Neural cell (in vitro differentiated cells): Measurements from ENCODE around the gene SDC1.

Source experiments
- CTCF ChIP-seq: fragments of 450-650 bp; IDR thresholded peaks from 2 replicates; pipeline ENCODE4 v1.5.1; 2014; ENCODE audit warnings: antibody characterized with exemption, mild to moderate bottlenecking, moderate library complexity; ENCODE audit not compliant: poor library complexity, severe bottlenecking
- EP300 ChIP-seq: fragments of 450-650 bp; conservative IDR thresholded peaks from 2 replicates; pipeline ENCODE4 v1.6.1; 2014; ENCODE audit warnings: antibody characterized with exemption, mild to moderate bottlenecking, moderate library complexity; ENCODE audit not compliant: poor library complexity, severe bottlenecking
- EZH2 ChIP-seq: fragments of 200-600, 300-800 bp; shearing (Covaris generic), sonication (generic); IDR thresholded peaks from 2 replicates; pipeline ENCODE4 v1.6.1; 2014; ENCODE audit warnings: antibody characterized with exemption, low read length, borderline replicate concordance, mild to moderate bottlenecking; ENCODE audit not compliant: insufficient read depth, poor library complexity, severe bottlenecking
- MXI1 ChIP-seq: fragments of 450-650 bp; conservative IDR thresholded peaks from 2 replicates; pipeline ENCODE4 v1.6.1; 2014; ENCODE audit warnings: antibody characterized with exemption, mild to moderate bottlenecking; ENCODE audit not compliant: poor library complexity, severe bottlenecking
- POLR2AphosphoS5 ChIP-seq: IDR thresholded peaks from 2 replicates; pipeline ENCODE4 v1.6.1; 2012
- RAD21 ChIP-seq: fragments of 450-650 bp; conservative IDR thresholded peaks from 2 replicates; pipeline ENCODE4 v1.6.1; 2014; ENCODE audit warnings: antibody characterized with exemption, mild to moderate bottlenecking, moderate library complexity
- REST ChIP-seq: IDR thresholded peaks from 2 replicates; pipeline ENCODE4 v1.6.1; 2012; ENCODE audit warnings: borderline replicate concordance
- SMC3 ChIP-seq: fragments of 450-650 bp; conservative IDR thresholded peaks from 2 replicates; pipeline ENCODE4 v1.6.1; 2014; ENCODE audit warnings: antibody characterized with exemption, mild to moderate bottlenecking, moderate library complexity; ENCODE audit not compliant: poor library complexity

DNA sequence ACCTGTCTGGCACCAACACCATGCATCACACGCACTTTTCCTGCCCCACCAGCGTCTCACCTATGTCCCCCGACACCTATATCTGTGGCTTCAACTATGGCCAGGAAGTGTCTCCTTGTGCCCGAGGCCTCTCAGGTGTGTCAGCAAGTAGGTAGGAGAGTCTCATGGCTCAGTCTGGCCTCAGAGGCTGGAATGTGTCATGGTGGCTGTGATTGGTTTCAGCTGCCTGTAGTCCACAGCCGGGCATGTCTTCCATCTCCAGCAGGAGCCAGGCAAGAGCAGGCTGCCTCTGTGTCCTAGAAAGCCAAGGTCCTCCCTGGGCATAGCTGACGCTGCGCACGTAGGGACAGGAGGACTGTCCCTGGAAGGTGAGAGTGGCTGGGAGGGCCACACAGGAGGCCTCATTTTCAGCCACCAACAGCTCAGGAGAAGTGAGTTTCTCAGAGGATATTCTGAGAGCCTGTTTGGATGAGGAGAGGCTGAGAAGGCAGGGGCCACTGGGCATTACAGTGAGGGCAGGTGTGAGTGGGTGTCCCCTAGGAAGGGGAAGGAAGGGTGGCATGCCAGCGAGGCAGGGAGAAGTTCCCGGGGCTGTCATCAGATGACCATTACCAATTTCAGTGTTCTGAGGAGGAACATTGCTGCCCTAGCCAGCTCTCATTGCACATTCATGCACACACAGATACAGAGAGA is 47.2 kb downstream of the SDC1 start:
- TF ChIP-seq EP300, result no peak
- no peak for TF ChIP-seq REST
- no peak for TF ChIP-seq CTCF
- TF ChIP-seq POLR2AphosphoS5, result no peak
- TF ChIP-seq EZH2, result no peak
- TF ChIP-seq RAD21, result no peak
- no peak for TF ChIP-seq SMC3
- TF ChIP-seq MXI1, result no peak
